ENCODE results near the gene FRMD4B. TPM values are rescaled to one million over a fixed set of nuclear protein-coding genes. Genes with fewer than 3 reads are reported as not detected.

The FRMD4B gene
- polyA plus RNA-seq, 3 donors, result 13.2 to 21.0 (median 19.6) TPM

- Histone ChIP-seq H3K4me2 (replicated peaks; ENCODE audit: extremely low read depth, low read length, poor library complexity, severe bottlenecking) (no peak overlapping the region), H2AFZ (ENCODE audit: insufficient read depth, low read depth, low read length, poor library complexity, severe bottlenecking) (no peak overlapping the region), H3K79me2 (ENCODE audit: insufficient read depth, low read length) (peaks cover 8% of the 10 kb centered on the region), H3K9me3 (replicated peaks in 1 of 2; ENCODE audit: control insufficient read depth in 1 of 2, insufficient read depth in 1 of 2, low read length in 2 of 2) (peaks cover 0 to 4% of the 10 kb centered on the region in 2 donors), H3K27me3 (ENCODE audit: control insufficient read depth in 2 of 2, insufficient read depth in 2 of 2, low read length in 2 of 2) (no peaks in the 10 kb centered on the region), H3K4me3 (replicated peaks in 1 of 3; ENCODE audit: low read depth in 2 of 3, low read length in 3 of 3) (no peak overlapping the region), H3K36me3 (replicated peaks in 1 of 2; ENCODE audit: control insufficient read depth in 1 of 2, insufficient read depth in 2 of 2, low read length in 2 of 2) (no peaks in the 10 kb centered on the region), H3K27ac (ENCODE audit: low read depth in 1 of 2, low read length in 2 of 2) (no peak overlapping the region), H4K20me1 (ENCODE audit: insufficient read depth, low read length) (no peaks in the 10 kb centered on the region), H3K9ac (ENCODE audit: insufficient read depth, low read length, poor library complexity, severe bottlenecking) (no peak overlapping the region), H3K4me1 (ENCODE audit: control insufficient read depth in 1 of 2, insufficient read depth in 2 of 2, low read length in 2 of 2) (peaks cover 44 to 46% of the 10 kb centered on the region in 2 donors)
- no CpG with 5 or more reads among the region's 2 CpGs for WGBS (ENCODE audit: insufficient coverage)
- intact Hi-C loops (cut with micrococcal nuclease), result no loop called here
- H3K36me3 Mint-ChIP-seq, result peaks cover 10 to 13% of the 10 kb centered on the region in 2 donors
- DNase-seq, result no peak
- H3K9me3 Mint-ChIP-seq, result peaks cover 0 to 8% (median 5%) of the 10 kb centered on the region in 7 donors
- no peaks in the 10 kb centered on the region for H3K27me3 Mint-ChIP-seq (ENCODE audit: low read depth in 3 of 3)
- H3K4me1 Mint-ChIP-seq, result peaks cover 54% of the 10 kb centered on the region
- H3K27ac Mint-ChIP-seq, result peak overlapping the region in 1 of 7 donors; percentile 30
- TF ChIP-seq, protein P1, sequence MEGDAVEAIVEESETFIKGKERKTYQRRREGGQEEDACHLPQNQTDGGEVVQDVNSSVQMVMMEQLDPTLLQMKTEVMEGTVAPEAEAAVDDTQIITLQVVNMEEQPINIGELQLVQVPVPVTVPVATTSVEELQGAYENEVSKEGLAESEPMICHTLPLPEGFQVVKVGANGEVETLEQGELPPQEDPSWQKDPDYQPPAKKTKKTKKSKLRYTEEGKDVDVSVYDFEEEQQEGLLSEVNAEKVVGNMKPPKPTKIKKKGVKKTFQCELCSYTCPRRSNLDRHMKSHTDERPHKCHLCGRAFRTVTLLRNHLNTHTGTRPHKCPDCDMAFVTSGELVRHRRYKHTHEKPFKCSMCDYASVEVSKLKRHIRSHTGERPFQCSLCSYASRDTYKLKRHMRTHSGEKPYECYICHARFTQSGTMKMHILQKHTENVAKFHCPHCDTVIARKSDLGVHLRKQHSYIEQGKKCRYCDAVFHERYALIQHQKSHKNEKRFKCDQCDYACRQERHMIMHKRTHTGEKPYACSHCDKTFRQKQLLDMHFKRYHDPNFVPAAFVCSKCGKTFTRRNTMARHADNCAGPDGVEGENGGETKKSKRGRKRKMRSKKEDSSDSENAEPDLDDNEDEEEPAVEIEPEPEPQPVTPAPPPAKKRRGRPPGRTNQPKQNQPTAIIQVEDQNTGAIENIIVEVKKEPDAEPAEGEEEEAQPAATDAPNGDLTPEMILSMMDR (IDR thresholded peaks at IDR 0.05), result no peak
- no peak overlapping the region for H3K4me3 Mint-ChIP-seq
These were observed 30.9 kb downstream of the FRMD4B start for GRCh38 chr3:69354948-69355347.

DNA sequence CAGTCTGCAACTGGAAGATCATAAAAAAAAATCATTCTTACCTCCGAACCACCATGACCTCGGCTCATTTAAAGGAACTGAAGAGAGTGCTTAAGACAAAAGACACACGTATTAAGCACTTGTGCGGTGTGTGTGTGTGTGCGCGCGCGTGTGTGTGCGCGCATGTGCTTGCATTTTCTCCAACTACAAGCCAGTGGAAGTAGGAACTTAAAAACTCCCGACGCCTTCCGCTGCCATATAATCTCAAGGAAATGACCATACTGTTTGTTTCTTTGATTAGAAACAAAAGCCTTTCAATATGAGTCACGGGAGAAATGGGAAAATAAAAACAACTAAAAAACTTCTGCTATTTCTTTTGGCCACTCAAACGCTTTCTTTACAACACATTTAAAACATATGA is 32.4 kb downstream of the FRMD4B start:
- H3K27me3 ChIP-seq (ENCODE audit: control insufficient read depth in 2 of 2, insufficient read depth in 2 of 2, low read length in 2 of 2), result no peaks in the 10 kb centered on the region
- H3K4me1 Mint-ChIP-seq, result peaks cover 55% of the 10 kb centered on the region
- H3K9me3 Mint-ChIP-seq, result peaks cover 0 to 2% (median under 1%) of the 10 kb centered on the region in 7 donors
- peak overlapping the region; percentile 74 to 82 for H3K27ac ChIP-seq (ENCODE audit: low read depth in 1 of 2, low read length in 2 of 2)
- H4K20me1 ChIP-seq (ENCODE audit: insufficient read depth, low read length), result no peaks in the 10 kb centered on the region
- DNase-seq, result peak; percentile 84 to 94 (median 89)
- peak overlapping the region; percentile 52 to 96 (median 77) for H3K4me3 ChIP-seq (replicated peaks in 1 of 3; ENCODE audit: low read depth in 2 of 3, low read length in 3 of 3)
- 0% methylated on average over 2 of the region's 15 CpGs for WGBS (ENCODE audit: insufficient coverage)
- H3K27ac Mint-ChIP-seq, result peak overlapping the region; percentile 90 to 97 (median 95)
- no peaks in the 10 kb centered on the region for H3K9me3 ChIP-seq (replicated peaks in 1 of 2; ENCODE audit: control insufficient read depth in 1 of 2, insufficient read depth in 1 of 2, low read length in 2 of 2)
- H3K79me2 ChIP-seq (ENCODE audit: insufficient read depth, low read length), result peaks cover 8% of the 10 kb centered on the region
- TF ChIP-seq, protein P1 (IDR thresholded peaks at IDR 0.05), result no peak
- intact Hi-C loops (cut with micrococcal nuclease), result no loop called here
- H3K9ac ChIP-seq (ENCODE audit: insufficient read depth, low read length, poor library complexity, severe bottlenecking), result peak overlapping the region; percentile 54
- no peaks in the 10 kb centered on the region for H3K36me3 ChIP-seq (replicated peaks in 1 of 2; ENCODE audit: control insufficient read depth in 1 of 2, insufficient read depth in 2 of 2, low read length in 2 of 2)
- no peaks in the 10 kb centered on the region for H3K27me3 Mint-ChIP-seq (ENCODE audit: low read depth in 3 of 3)
- H3K4me3 Mint-ChIP-seq, result peak overlapping the region; percentile 72 to 90
- peak overlapping the region; percentile 31 for H2AFZ ChIP-seq (ENCODE audit: insufficient read depth, low read depth, low read length, poor library complexity, severe bottlenecking)
- H3K36me3 Mint-ChIP-seq, result peaks cover 5 to 7% of the 10 kb centered on the region in 2 donors
- peak overlapping the region; percentile 75 for H3K4me2 ChIP-seq (replicated peaks; ENCODE audit: extremely low read depth, low read length, poor library complexity, severe bottlenecking)
- H3K4me1 ChIP-seq (ENCODE audit: control insufficient read depth in 1 of 2, insufficient read depth in 2 of 2, low read length in 2 of 2), result peaks cover 44 to 46% of the 10 kb centered on the region in 2 donors
